Dedifferentiated amniotic fluid mesenchymal stem cell (primary cell): ENCODE results near the gene TPCN1.
"Not testable (repeated sequence)": the region's sequence is repeated elsewhere in the genome, so short reads cannot be mapped to it uniquely, and the experiment has no call there.

Experiments used
- DNase-seq: peaks from one replicate; pipeline ENCODE4 v3.0.0-alpha.2; 2016; ENCODE audit errors: extremely low spot score

TPCN1 gene

DNA sequence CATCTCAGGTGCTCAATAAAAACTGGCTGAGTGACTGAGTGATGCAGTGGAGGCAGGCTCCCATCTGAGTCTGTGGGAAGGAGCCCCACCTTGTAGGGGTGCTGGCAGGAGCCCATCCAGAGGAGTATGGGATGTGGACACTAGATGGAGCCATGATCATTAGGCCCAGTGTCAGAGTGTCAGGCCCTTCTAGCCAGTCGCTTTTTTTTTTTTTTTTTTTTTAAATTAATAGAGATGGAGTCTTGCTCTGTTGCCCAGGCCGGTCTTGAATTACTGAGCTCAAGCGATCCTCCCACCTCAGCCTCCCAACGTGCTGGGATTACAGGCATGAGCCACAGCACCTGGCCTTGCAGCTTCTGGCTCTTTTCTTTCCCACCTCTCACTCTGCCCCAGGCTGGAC lies 24.3 kb upstream of the TPCN1 start:
- peak; percentile 51 for DNase-seq

DNA sequence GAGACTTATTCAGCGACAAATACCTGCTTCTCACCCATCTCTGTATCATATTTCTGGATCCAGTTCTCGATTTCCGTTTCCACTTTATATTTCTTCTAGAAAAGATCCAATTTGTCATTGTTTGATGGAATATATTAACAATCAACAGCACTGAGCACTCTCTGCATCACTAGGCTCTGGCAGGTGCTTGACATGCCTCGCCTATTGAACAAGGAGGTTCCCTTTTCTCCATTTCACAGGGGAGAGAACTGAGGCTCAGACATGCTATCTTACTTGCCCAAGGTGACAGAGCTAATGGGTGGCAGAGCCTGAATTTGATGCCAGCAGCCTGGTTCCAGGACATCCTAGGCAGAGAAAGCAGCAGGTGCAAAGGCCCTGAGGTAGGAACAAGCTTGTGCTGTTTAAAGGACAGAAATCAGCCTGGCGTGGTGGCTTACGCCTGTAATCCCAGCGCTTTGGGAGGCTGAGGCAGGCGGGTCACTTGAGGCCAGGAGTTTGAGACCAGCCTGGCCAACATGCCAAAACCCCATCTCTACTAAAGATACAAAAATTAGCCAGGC lies 23.7 kb upstream of the TPCN1 start:
- DNase-seq = no peak

GRCh38 chr12:113198296-113198695 lies 23.0 kb upstream of the TPCN1 start:
- no peak for DNase-seq

GRCh38 chr12:113200021-113200797 lies 21.1 kb upstream of the TPCN1 start:
- no peak for DNase-seq

DNA sequence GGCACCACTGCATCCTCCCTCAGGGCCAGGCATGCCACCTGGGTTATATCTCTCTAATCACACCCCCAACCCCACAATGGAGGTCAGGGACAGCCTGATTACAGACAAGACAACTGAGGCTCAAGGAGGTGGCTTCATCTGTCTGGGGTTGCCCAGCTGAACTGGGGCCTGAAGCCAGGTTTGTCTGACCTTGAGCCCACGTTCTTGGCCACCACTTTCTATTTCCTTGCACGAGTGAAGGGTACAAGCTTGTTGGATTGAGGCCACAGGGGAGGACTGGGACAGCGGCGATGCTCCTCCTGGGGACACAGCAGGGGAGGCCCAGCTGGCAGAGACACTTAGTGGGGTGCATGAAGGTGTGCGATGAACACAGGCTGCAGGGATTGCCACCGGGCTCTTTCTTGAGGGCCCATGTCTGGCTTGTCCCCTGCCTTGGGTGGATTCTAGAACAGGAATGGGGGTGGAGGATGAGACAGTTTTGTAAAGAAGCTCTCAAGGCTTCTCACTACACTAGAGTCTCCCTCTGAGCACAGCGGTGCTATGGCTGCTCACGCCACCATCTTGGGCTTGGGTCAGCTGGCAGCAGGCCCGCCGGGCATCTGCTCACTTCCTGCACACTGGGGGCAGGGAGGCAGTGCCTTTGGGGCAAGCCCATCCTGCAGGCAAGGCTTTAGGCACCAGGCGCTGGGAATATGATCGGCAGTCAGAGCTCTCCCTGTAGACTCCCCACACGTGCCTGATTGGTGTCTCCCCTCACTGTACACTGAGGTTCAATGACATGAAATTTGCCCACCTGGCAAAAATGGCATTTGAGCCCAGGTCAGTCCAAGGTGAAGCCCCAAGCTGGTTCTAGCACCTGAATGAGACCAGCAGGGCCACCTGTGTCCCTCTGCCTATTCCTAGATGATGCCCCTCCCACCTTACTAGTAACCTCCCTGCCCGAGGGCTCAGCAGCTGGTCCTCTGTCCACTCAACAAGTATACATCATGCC lies 19.8 kb upstream of the TPCN1 start:
- no peak for DNase-seq

DNA sequence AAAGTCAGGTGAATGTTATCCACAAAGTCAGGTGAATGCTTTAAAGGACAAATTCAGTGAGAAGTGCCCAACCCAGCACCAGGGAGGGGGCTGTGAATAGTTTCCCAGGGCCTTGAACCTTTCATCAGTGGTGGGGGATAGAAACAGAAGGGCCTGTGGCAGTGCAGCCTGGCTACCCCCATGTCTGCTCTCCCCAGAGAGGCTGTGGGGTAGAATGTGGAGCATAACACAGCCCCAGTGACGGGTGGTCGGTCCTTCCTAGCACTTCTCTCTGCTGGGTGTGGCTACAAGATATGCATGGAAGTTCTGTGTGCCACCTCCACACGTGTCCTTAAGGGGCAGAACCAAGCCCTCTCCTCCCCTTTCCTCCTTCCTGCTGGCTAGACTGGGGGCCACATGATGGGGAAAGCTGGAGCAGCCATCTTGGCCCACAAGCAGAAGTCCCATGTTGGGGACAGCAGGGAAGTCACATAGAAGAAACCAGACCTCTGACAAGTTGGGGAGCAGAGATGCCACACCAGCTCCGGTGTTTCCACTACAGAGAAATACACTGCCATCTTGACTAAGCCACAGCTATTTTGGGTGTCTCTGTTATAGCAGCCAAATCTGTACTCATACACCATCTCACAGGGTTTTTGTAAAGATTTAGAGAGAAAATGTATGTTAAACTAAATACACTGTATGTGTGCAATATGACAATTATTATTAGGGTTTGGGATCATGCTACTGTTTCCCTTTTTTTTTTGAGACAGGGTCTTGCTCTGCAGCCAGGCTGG lies 18.8 kb upstream of the TPCN1 start:
- no peak for DNase-seq

GRCh38 chr12:113203852-113204760 lies 17.2 kb upstream of the TPCN1 start:
- no peak for DNase-seq

GRCh38 chr12:113204804-113205203 lies 16.5 kb upstream of the TPCN1 start:
- DNase-seq = no peak

DNA sequence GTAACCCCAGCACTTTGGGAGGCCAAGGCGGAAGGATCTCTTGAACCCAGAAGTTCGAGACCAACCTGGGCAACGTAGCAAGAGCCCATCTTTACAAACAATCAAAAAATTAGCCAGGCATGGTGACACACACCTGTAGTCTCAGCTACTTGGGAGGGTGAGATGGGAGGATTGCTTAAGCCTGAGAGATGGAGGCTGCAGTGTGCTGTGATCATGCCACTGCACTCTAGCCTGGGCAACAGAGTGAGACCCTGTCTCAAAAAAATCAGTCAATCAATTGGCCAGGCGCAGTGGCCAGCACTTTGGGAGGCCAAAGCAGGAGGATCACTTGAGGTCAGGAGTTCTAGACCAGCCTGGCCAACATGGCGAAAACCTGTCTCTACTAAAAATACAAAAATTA lies 14.5 kb upstream of the TPCN1 start:
- not testable (repeated sequence) for DNase-seq

- DNase-seq = no peak
Measured at GRCh38 chr12:113207613-113208040, 13.6 kb upstream of the TPCN1 start.

DNA sequence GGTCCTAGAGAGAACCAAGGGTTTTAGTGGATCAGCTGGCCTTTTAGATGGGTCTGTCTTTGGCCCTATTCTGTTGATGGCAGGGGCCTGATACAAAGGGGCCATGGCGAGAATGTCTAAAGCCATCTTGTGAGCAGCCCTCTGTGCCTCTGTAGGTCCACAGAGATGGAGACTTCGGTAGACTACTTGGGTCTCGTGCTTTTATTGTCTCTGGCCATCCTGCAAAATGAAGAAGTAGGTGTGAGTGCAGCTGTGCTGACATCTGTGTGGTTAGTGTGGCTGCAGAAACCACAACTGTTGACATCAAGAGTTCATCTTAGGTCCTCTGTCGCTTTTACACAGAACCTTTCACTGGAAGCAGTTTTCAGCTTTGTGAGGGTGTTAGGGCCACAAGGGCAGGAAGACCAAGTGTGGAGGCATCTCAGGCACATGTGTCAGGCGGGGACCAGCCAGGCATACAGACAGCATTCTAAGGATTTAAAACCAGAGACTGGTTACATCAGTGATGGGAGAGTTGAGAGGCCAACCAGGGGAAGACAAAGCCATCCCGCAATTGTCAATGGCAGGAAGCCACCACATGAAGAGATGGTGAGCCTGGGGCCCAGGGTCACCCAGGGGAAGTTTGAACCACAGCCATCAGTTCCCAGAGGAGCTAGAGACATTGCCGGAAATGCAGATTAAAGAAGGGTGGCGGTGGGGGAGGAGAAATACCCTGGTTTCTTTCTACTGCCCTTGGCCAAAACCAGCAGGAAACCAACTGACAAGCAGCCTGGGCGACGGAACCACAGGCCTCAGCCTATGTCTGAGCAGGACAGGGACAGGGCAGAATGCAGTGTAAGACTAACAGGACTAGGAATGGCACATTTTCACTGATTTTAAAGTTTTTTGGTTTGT lies 13.0 kb upstream of the TPCN1 start:
- DNase-seq = no peak

- DNase-seq = no peak
Measured at GRCh38 chr12:113211160-113211559, 10.1 kb upstream of the TPCN1 start.

GRCh38 chr12:113214895-113215400 lies 6.3 kb upstream of the TPCN1 start:
- peak; percentile 98 for DNase-seq

DNA sequence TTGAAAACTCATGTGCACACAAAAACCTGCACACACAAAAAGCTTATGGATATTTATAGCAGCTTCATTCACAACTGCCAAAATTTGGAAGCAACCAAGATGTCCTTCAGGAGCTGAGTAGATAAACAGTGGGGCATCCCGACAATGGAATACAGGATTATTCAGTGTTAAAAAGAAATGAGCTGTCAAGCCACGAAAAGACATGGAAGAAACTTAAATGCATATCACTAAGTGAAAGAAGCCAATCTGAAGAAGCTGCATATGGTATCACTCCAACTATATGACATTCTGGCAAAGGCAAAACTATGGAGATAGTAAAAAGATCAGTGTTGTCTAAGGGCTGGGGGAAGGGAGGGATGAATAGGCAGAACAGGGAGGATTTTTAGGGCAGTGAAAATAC lies 5.2 kb upstream of the TPCN1 start:
- no peak for DNase-seq

GRCh38 chr12:113220593-113221180 lies 577 bp upstream of the TPCN1 start:
- DNase-seq = no peak

DNA sequence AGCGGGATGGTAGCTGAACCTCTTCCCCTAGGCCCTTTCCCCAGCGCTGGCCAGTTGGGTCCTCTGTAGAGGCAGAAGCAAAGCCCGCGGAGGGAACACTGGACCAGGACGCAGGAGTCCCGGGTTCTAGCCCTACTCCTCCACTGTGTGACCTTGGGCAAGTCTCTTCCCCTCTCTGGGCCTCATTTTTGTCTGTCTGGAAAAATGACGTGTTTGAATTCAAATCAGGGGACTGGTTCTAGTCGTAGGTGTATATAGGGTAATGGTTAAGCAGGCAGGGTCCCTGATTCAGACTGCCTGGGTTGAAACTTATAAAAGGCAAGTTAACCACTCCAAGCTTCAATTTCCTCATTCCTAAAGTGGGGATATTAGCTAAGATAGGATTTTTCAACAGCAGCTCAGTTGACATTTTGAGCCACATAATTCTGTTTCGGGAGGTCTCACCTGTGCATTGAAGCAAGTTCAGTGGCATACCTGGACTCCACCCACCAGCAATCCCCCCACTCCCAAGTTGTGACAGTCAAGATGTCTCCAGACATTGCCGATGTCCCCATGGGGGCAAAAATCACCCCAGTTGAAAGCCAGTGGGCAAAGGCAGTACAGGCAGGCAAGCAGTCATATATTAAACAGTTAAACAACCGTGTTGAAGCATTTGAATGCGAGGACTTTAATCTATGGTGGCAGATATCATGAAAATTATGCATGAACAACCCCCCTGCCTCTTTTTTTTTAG lies 899 bp downstream of the TPCN1 start:
- no peak for DNase-seq

GRCh38 chr12:113222730-113223531 lies 1.7 kb downstream of the TPCN1 start:
- DNase-seq = peak; percentile 68
